Common myeloid progenitor, CD34-positive (primary cell): ENCODE measurements around the gene MAPT.
"Not testable (repeated sequence)": the region's sequence is repeated elsewhere in the genome, so short reads cannot be mapped to it uniquely, and the experiment has no call there.

Experiments used
- CTCF ChIA-PET: fragments of 350-600 bp; sonication (Branson Sonifier 250); formaldehyde crosslinking; loops from one replicate; lab custom pipeline; 2021; ENCODE audit warnings: antibody characterized with exemption; lab: Charles Lee
- POLR2A ChIA-PET: fragments of 350-600 bp; sonication (Branson Sonifier 250); formaldehyde crosslinking; loops from one replicate; lab custom pipeline; 2021; ENCODE audit warnings: antibody characterized with exemption; lab: Charles Lee
- DNase-seq, 3 donors: peaks; one replicate each; pipeline versions ENCODE4 v3.0.0 to v3.0.0-alpha.2; 2013
- H3K27ac ChIP-seq, 2 experiments: 1 replicate in 1 of 2; 2 replicates in 1 of 2; pipeline ENCODE4 v1.7.0; 2013; ENCODE audit warnings: inconsistent platforms in 2 of 2, low read length in 2 of 2, mild to moderate bottlenecking in 2 of 2, low read depth in 1 of 2, moderate library complexity in 1 of 2; ENCODE audit not compliant: severe bottlenecking in 2 of 2, insufficient read depth in 1 of 2, poor library complexity in 1 of 2
- H3K27me3 ChIP-seq, 5 experiments: replicated peaks in 2 of 5; 1 replicate in 3 of 5; 2 replicates in 2 of 5; pipeline versions ENCODE4 v1.6.1 to v1.7.0; 2013; ENCODE audit warnings: low read length in 4 of 5, mild to moderate bottlenecking in 2 of 5, moderate library complexity in 2 of 5, inconsistent platforms in 1 of 5; ENCODE audit not compliant: insufficient read depth in 5 of 5, control insufficient read depth in 4 of 5
- H3K36me3 ChIP-seq, 4 experiments: 1 replicate in 2 of 4; 2 replicates in 2 of 4; pipeline versions ENCODE4 v1.6.1 to v1.7.0; 2013; ENCODE audit warnings: low read length in 3 of 4, control low read depth in 1 of 4, mild to moderate bottlenecking in 1 of 4; ENCODE audit not compliant: control insufficient read depth in 4 of 4, insufficient read depth in 4 of 4
- H3K4me1 ChIP-seq, 4 experiments: 1 replicate in 3 of 4; 2 replicates in 1 of 4; pipeline versions ENCODE4 v1.6.1 to v1.7.1; 2013; ENCODE audit warnings: low read length in 3 of 4, mild to moderate bottlenecking in 3 of 4, control low read depth in 1 of 4, inconsistent platforms in 1 of 4, moderate library complexity in 1 of 4; ENCODE audit not compliant: control insufficient read depth in 4 of 4, insufficient read depth in 4 of 4; ENCODE audit errors: control extremely low read depth in 1 of 4
- H3K4me3 ChIP-seq, 7 experiments: 1 replicate in 4 of 7; 2 replicates in 3 of 7; pipeline versions ENCODE4 v1.5.1 to v1.7.0; 2013; ENCODE audit warnings: mild to moderate bottlenecking in 7 of 7, low read length in 6 of 7, moderate library complexity in 6 of 7, inconsistent platforms in 2 of 7, low read depth in 2 of 7, control low read depth in 1 of 7; ENCODE audit not compliant: insufficient read depth in 4 of 7, control insufficient read depth in 1 of 7; ENCODE audit errors: extremely low read depth in 1 of 7
- H3K9me3 ChIP-seq, 5 experiments: 1 replicate in 4 of 5; 2 replicates in 1 of 5; pipeline versions ENCODE4 v1.6.1 to v1.7.1; 2013; ENCODE audit warnings: low read length in 4 of 5, mild to moderate bottlenecking in 2 of 5, inconsistent platforms in 1 of 5, low read depth in 1 of 5, moderate library complexity in 1 of 5; ENCODE audit not compliant: control insufficient read depth in 4 of 5, insufficient read depth in 2 of 5; ENCODE audit errors: control extremely low read depth in 1 of 5
- whole genome bisulfite sequencing: methylation state at CpG from one replicate; pipeline ENCODE4 v1.1.5; 2013; ENCODE audit not compliant: insufficient coverage; 5-methylcytosine and 5-hydroxymethylcytosine counted together

The MAPT gene

GRCh38 chr17:46013502-46014165, 119.3 kb downstream of the MAPT start:
- H3K4me3 ChIP-seq, result no peak overlapping the region
- ChIA-PET CTCF (interaction anchor here (3.5 kb wide), 1 partner anchor 12 kb away, joined by 20 read pairs; the partner anchor contains the start of gene STH), POLR2A (no interaction called here)
- H3K27ac ChIP-seq, result no peak overlapping the region
- H3K27me3 ChIP-seq, result no peaks in the 10 kb centered on the region
- 94% methylated on average over 8 of the region's 9 CpGs for WGBS
- no peaks in the 10 kb centered on the region for H3K4me1 ChIP-seq
- DNase-seq, result no peak
- H3K9me3 ChIP-seq, result no peaks in the 10 kb centered on the region
- no peaks in the 10 kb centered on the region for H3K36me3 ChIP-seq

GRCh38 chr17:46019408-46019925, 125.1 kb downstream of the MAPT start:
- 96% methylated on average over 5 of the region's 8 CpGs for WGBS
- CTCF ChIA-PET, result interaction anchor here (0.6 to 1.4 kb wide), 3 partner anchors 16 to 214 kb away, joined by 3 to 4 read pairs (median 3); no protein-coding TSS in a partner anchor
- H3K4me3 ChIP-seq, H3K36me3 ChIP-seq, DNase-seq, POLR2A ChIA-PET, H3K27me3 ChIP-seq, H3K27ac ChIP-seq, H3K4me1 ChIP-seq, H3K9me3 ChIP-seq: not testable (repeated sequence)

DNA sequence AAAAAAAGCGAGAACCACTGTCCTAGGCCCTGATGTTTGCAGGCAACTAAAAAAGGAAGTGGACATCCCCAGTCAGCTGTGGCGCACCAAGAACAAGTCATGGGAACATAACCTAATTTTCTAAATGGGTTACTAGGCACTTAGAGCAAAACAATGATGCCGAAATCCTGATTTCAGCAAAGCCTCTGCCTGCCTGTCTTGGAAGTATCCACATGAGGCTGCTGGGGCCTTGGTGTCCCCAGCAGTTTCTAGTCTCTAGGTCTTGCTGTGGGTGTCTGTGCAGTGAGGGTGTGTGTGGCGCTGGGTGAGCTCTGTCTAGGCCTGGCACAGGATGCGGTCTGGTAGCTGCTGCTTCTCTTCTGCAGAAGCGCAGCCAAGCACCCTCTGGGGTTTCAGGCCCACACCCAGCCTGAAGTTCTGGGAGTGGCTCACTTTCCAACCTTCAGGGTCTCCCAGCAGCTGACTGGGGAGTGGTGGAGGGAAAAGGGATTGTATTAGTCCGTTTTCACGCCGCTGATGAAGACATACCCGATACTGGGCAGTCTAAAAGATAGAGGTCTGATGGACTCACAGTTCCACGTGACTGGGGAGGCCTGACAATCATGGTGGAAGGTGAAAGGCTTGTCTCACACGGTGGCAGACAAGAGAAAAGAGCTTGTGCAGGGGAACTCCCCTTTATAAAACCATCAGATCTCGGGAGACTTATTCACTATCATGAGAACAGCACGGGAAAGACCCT, 125.8 kb downstream of the MAPT start:
- POLR2A ChIA-PET, result no interaction called here

DNA sequence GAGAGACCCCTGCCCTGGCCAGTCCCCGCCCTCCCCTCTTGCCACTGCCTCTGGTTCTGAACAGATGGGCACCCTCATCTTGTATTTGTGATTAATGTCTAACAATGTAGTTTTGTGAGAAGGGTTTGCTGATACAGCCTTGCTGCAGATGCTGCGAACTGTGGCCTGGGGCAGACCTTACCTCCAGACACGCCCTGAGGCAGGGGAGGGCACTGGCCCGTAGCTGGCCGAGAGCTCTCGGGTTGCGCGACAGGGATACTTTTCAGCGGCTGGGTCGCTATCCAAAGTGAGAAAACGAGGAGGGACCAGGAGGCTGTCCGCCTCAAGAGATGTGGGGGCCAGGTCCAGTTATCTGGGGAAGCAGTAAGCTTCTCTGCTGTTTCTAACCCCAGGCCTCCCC, 126.6 kb downstream of the MAPT start:
- H3K4me3 ChIP-seq, result no peak overlapping the region
- H3K27ac ChIP-seq, result no peak overlapping the region
- WGBS, result 97% methylated on average over 12 of the region's 12 CpGs
- H3K9me3 ChIP-seq, result no peaks in the 10 kb centered on the region
- H3K27me3 ChIP-seq, result no peaks in the 10 kb centered on the region
- H3K36me3 ChIP-seq, result peaks cover 0 to 10% (median 5%) of the 10 kb centered on the region in 4 experiments
- POLR2A ChIA-PET, result no interaction called here
- DNase-seq, result no peak
- peaks cover 0 to 3% (median under 1%) of the 10 kb centered on the region in 4 experiments for H3K4me1 ChIP-seq
- CTCF ChIA-PET, result interaction anchor here (1.3 kb wide), 1 partner anchor 22 kb away, joined by 5 read pairs; no protein-coding TSS in a partner anchor

More for the DNA sequence above, 125.8 kb downstream of the MAPT start:
- H3K9me3 ChIP-seq, result no peaks in the 10 kb centered on the region
- H3K4me1 ChIP-seq, result peaks cover 0 to 3% (median 0%) of the 10 kb centered on the region in 4 experiments
- DNase-seq, result peak in 1 of 3 donors; percentile 10
- H3K27me3 ChIP-seq, result no peaks in the 10 kb centered on the region
- peaks cover 0 to 4% (median 3%) of the 10 kb centered on the region in 4 experiments for H3K36me3 ChIP-seq
- CTCF ChIA-PET, result interaction anchor here (1.3 kb wide), 2 partner anchors 20 to 23 kb away, joined by 3 to 5 read pairs; no protein-coding TSS in a partner anchor
- no peak overlapping the region for H3K27ac ChIP-seq
- no peak overlapping the region for H3K4me3 ChIP-seq
- WGBS, result 95% methylated on average over 10 of the region's 14 CpGs

DNA sequence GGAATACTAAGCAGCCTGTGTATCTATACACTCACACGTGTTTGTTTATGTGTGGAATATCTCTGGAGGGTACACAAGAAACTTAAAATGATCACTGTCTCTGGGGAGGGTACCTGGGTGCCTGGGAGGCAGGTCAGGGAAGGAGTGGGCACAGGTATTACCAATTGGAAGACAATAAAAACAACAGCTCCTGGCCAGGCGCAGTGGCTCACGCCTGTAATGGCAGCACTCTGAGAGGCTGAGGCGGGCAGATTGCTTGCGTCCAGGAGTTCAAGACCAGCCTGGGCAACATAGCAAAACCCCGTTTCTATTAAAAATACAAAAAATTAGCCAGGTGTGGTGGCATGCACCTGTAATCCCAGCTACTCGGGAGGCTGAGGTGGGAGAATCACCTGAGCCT, 129.0 kb downstream of the MAPT start:
- DNase-seq, H3K9me3 ChIP-seq, CTCF ChIA-PET, H3K27me3 ChIP-seq, POLR2A ChIA-PET, H3K27ac ChIP-seq, H3K4me3 ChIP-seq: not testable (repeated sequence)
- peaks cover 0 to 16% (median 6%) of the 10 kb centered on the region in 4 experiments for H3K4me1 ChIP-seq
- H3K36me3 ChIP-seq, result peaks cover 0 to 32% (median 9%) of the 10 kb centered on the region in 4 experiments
- 98% methylated on average over 7 of the region's 7 CpGs for WGBS

DNA sequence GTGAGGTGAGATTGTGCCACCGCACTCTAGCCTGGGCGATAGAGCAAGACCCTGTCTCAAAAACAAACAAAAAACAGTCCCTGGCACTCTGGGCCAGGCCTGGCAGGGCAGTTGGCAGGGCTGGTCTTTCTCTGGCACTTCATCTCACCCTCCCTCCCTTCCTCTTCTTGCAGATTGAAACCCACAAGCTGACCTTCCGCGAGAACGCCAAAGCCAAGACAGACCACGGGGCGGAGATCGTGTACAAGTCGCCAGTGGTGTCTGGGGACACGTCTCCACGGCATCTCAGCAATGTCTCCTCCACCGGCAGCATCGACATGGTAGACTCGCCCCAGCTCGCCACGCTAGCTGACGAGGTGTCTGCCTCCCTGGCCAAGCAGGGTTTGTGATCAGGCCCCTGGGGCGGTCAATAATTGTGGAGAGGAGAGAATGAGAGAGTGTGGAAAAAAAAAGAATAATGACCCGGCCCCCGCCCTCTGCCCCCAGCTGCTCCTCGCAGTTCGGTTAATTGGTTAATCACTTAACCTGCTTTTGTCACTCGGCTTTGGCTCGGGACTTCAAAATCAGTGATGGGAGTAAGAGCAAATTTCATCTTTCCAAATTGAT, 129.5 kb downstream of the MAPT start:
- Histone ChIP-seq H3K9me3 (no peaks in the 10 kb centered on the region), H3K27ac (no peak overlapping the region), H3K4me3 (no peak overlapping the region), H3K27me3 (no peaks in the 10 kb centered on the region), H3K4me1 (peaks cover 0 to 16% (median 6%) of the 10 kb centered on the region in 4 experiments), H3K36me3 (peaks cover 0 to 37% (median 12%) of the 10 kb centered on the region in 4 experiments)
- ChIA-PET POLR2A (no interaction called here), CTCF (no interaction called here)
- DNase-seq, result peak in 1 of 3 donors; percentile 12
- 94% methylated on average over 18 of the region's 24 CpGs for WGBS
